Measurements from ENCODE around the gene NKAIN2.

Gene NKAIN2

GRCh38 chr6:124467366-124467765 is 663.7 kb downstream of the NKAIN2 start:
- H3K4me3 ChIP-seq (ENCODE audit: low read depth, low read length) = no peak overlapping the region
- no peak for DNase-seq (ENCODE audit: low read depth)
- TF ChIP-seq CTCF (IDR thresholded peaks at IDR 0.05; ENCODE audit: low read depth, low read length) (no peak), MAX (IDR thresholded peaks at IDR 0.05; ENCODE audit: low read depth, low read length) (no peak), POLR2A (IDR thresholded peaks at IDR 0.05; ENCODE audit: extremely low read depth, insufficient read length) (no peak), MYC (IDR thresholded peaks at IDR 0.05; ENCODE audit: low read depth, low read length) (no peak)

GRCh38 chr6:124470803-124471202 is 667.1 kb downstream of the NKAIN2 start:
- no peak overlapping the region for H3K4me3 ChIP-seq (ENCODE audit: low read depth, low read length)
- DNase-seq (ENCODE audit: low read depth) = no peak
- no peak for TF ChIP-seq CTCF (IDR thresholded peaks at IDR 0.05; ENCODE audit: low read depth, low read length)
- no peak for TF ChIP-seq MAX (IDR thresholded peaks at IDR 0.05; ENCODE audit: low read depth, low read length)
- TF ChIP-seq POLR2A (IDR thresholded peaks at IDR 0.05; ENCODE audit: extremely low read depth, insufficient read length) = no peak
- no peak for TF ChIP-seq MYC (IDR thresholded peaks at IDR 0.05; ENCODE audit: low read depth, low read length)

DNA sequence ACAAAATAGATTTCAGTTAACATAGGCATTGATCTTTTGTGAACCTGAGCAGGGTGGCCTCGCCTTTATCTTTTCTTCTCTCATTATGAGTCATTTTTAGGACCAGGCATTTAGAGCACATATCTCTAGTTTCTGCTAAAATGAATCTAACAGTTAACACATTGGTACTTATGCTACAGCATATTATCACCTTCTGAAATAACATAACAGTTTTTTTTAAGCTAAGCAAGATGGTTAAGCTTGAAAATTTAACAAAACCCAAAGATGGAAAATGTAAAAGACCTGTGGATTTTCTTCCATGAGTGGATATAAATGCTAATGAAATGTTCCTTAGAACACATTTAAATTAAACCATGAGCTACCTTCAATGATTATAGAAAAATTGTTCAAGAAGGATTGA is 671.5 kb downstream of the NKAIN2 start:
- DNase-seq (ENCODE audit: low read depth) = no peak
- TF ChIP-seq MYC (IDR thresholded peaks at IDR 0.05; ENCODE audit: low read depth, low read length) = no peak
- TF ChIP-seq POLR2A (IDR thresholded peaks at IDR 0.05; ENCODE audit: extremely low read depth, insufficient read length) = no peak
- no peak for TF ChIP-seq MAX (IDR thresholded peaks at IDR 0.05; ENCODE audit: low read depth, low read length)
- no peak for TF ChIP-seq CTCF (IDR thresholded peaks at IDR 0.05; ENCODE audit: low read depth, low read length)
- H3K4me3 ChIP-seq (ENCODE audit: low read depth, low read length) = no peak overlapping the region

- no peak for DNase-seq (ENCODE audit: low read depth)
- no peak for TF ChIP-seq CTCF (IDR thresholded peaks at IDR 0.05; ENCODE audit: low read depth, low read length)
- no peak for TF ChIP-seq POLR2A (IDR thresholded peaks at IDR 0.05; ENCODE audit: extremely low read depth, insufficient read length)
- TF ChIP-seq MAX (IDR thresholded peaks at IDR 0.05; ENCODE audit: low read depth, low read length) = no peak
- no peak for TF ChIP-seq MYC (IDR thresholded peaks at IDR 0.05; ENCODE audit: low read depth, low read length)
- H3K4me3 ChIP-seq (ENCODE audit: low read depth, low read length) = no peak overlapping the region
Observed at GRCh38 chr6:124478906-124479305, 675.2 kb downstream of the NKAIN2 start.

DNA sequence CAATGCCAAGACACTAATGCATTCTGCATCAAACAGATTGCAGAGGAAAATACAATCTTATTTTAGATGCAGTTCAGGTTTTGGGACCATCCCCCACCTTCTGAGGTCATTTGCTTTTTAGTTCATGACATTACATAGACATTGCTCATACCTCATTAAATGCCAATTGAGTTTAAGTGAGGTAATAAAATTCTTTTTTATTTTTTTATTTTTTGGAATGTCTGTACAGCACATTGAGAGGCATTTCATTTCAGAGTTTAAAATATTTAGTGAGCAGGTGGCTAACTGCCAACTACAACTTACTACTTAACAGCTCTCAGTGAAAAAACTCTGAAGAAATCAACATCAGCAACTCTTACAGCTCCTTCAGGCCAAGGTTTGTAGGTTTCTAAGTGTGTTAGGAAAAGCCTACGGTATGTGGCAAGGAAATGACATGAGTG is 676.3 kb downstream of the NKAIN2 start:
- DNase-seq (ENCODE audit: low read depth) = no peak
- no peak overlapping the region for H3K4me3 ChIP-seq (ENCODE audit: low read depth, low read length)
- no peak for TF ChIP-seq POLR2A (IDR thresholded peaks at IDR 0.05; ENCODE audit: extremely low read depth, insufficient read length)
- TF ChIP-seq CTCF (IDR thresholded peaks at IDR 0.05; ENCODE audit: low read depth, low read length) = no peak
- TF ChIP-seq MAX (IDR thresholded peaks at IDR 0.05; ENCODE audit: low read depth, low read length) = no peak
- no peak for TF ChIP-seq MYC (IDR thresholded peaks at IDR 0.05; ENCODE audit: low read depth, low read length)

- H3K4me3 ChIP-seq (ENCODE audit: low read depth, low read length) = no peak overlapping the region
- TF ChIP-seq POLR2A (IDR thresholded peaks at IDR 0.05; ENCODE audit: extremely low read depth, insufficient read length) (no peak), CTCF (IDR thresholded peaks at IDR 0.05; ENCODE audit: low read depth, low read length) (no peak), MAX (IDR thresholded peaks at IDR 0.05; ENCODE audit: low read depth, low read length) (no peak)
- no peak for DNase-seq (ENCODE audit: low read depth)
Observed at GRCh38 chr6:124482071-124482491, 678.4 kb downstream of the NKAIN2 start.
